Stomach (tissue), 9 donors: ENCODE results near the gene GRK3. TPM values are rescaled to one million over a fixed set of nuclear protein-coding genes. Genes with fewer than 3 reads are reported as not detected.
A peak's percentile ranks its signal among the peaks of the same experiment; 100 is the strongest.
"Not testable (repeated sequence)": the region's sequence is repeated elsewhere in the genome, so short reads cannot be mapped to it uniquely, and the experiment has no call there.

ENCODE experiments used
- DNase-seq, 2 donors: peaks; one replicate each; pipeline versions ENCODE4 v3.0.0 to v3.0.0-alpha.2; 2013 to 2019
- H3K27ac ChIP-seq, 5 donors: fragments of 200-600 bp in 4 of 5; sonication (generic) in 4 of 5; one replicate each; pipeline ENCODE4 v1.5.1; 2013 to 2019; ENCODE audit warnings: mild to moderate bottlenecking in 1 of 5, moderate library complexity in 1 of 5
- H3K27me3 ChIP-seq, 3 donors: fragments of 200-600 bp; sonication (generic); one replicate each; pipeline ENCODE4 v1.5.1; 2017 to 2019; ENCODE audit warnings: mixed run types in 1 of 3
- H3K36me3 ChIP-seq, 4 donors: fragments of 200-600 bp; sonication (generic); 1 replicate in 3 of 4; 2 replicates in 1 of 4; pipeline ENCODE4 v1.5.1; 2016 to 2019
- H3K4me1 ChIP-seq, 4 donors: fragments of 200-600 bp; sonication (generic); one replicate each; pipeline ENCODE4 v1.5.1; 2016 to 2019
- H3K4me3 ChIP-seq, 4 donors: fragments of 200-600 bp; sonication (generic) in 3 of 4; one replicate each; pipeline ENCODE4 v1.5.1; 2016 to 2019; ENCODE audit warnings: mild to moderate bottlenecking in 1 of 4
- H3K9me3 ChIP-seq, 4 donors: fragments of 200-600 bp; sonication (generic); one replicate each; pipeline ENCODE4 v1.5.1; 2016 to 2019
- EP300 ChIP-seq: sonication (generic); formaldehyde crosslinking; IDR thresholded peaks from one replicate; pipeline ENCODE4 v1.6.1; 2017; ENCODE audit warnings: antibody characterized with exemption
- POLR2A ChIP-seq, 4 donors: fragments of 450-650 bp; IDR thresholded peaks; one replicate each; pipeline ENCODE4 v1.6.1; 2016; ENCODE audit warnings: antibody characterized with exemption in 4 of 4, control low read depth in 2 of 4, mild to moderate bottlenecking in 1 of 4, moderate library complexity in 1 of 4
- POLR2AphosphoS5 ChIP-seq, 3 donors: sonication (generic); formaldehyde crosslinking; IDR thresholded peaks; one replicate each; pipeline ENCODE4 v1.6.1; 2016; ENCODE audit warnings: antibody characterized with exemption in 3 of 3
- WGBS, 5 donors: extraction: QIAGEN DNeasy Blood & Tissue Kit in 3 of 5; methylation state at CpG; one replicate each; pipeline versions ENCODE4 v1.1.5 to v1.1.7; 2013 to 2018; 5-methylcytosine and 5-hydroxymethylcytosine counted together
- intact Hi-C: fragments of 100-400 bp; cut with DNase I; formaldehyde crosslinking; loops from one replicate; pipeline ENCODE4 v1.15.1; 2023; ENCODE audit warnings: low total_unique reads
- polyA plus RNA-seq, 3 donors: library from polyadenylated mRNA; stranded (reverse); fragments of 200-250 nt; gene quantifications; one replicate each; pipeline ENCODE4 v1.2.3, GENCODE V29; 2013
- total RNA-seq, 5 donors: library from RNA; depleted of rRNA; stranded (reverse); fragments of >200 nt; gene quantifications; one replicate each; pipeline versions ENCODE4 v1.1.0 to v1.2.3, GENCODE V29; 2014 to 2016
- TF ChIP-seq, protein P1 (sequence below), 7 experiments: fragments of 450-650 bp in 4 of 7; fragments of 200-600 bp in 3 of 7; sonication (generic) in 3 of 7; IDR thresholded peaks; one replicate each; pipeline ENCODE4 v1.5.1; 2016 to 2019; ENCODE audit warnings: antibody characterized with exemption in 7 of 7, control low read depth in 2 of 7, mild to moderate bottlenecking in 1 of 7
- donor health status: healthy with polysubstance abuse.
- donor health status: Bipolar disorder and iron deficiency.
- donor health status: healthy.

GRK3 gene
- total and polyA plus RNA-seq, 8 donors = 0.87 to 29.5 (median 4.1) TPM

DNA sequence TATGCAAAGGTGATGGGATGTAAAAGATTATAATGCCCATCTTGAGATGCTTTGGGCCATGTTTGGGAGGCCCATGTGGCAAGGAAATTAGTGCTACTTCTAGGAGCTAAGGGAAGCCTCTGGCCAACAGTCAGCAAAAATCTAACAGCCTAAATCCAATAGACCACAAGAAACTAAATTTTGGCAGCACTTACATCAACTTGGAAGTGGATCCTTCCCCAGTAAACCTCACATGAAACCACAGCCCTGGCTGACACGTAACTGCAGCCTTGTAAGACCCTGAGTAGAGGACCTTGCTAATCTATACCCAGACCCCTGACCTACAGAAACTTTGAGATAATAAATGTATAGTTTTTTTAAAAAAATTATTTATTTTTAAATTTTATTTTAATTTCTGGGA is 13.1 kb upstream of the GRK3 start:
- Histone ChIP-seq H3K27me3 (no peaks in the 10 kb centered on the region), H3K4me3 (no peak overlapping the region), H3K9me3 (peaks cover 0 to 11% (median 6%) of the 10 kb centered on the region in 4 donors), H3K36me3 (no peaks in the 10 kb centered on the region), H3K4me1 (no peaks in the 10 kb centered on the region), H3K27ac (no peak overlapping the region)
- intact Hi-C loops = no loop called here
- WGBS, 5 donors = 63 to 81% (median 72%) methylated on average over 1 of the region's 1 CpG
- TF ChIP-seq, protein P1, sequence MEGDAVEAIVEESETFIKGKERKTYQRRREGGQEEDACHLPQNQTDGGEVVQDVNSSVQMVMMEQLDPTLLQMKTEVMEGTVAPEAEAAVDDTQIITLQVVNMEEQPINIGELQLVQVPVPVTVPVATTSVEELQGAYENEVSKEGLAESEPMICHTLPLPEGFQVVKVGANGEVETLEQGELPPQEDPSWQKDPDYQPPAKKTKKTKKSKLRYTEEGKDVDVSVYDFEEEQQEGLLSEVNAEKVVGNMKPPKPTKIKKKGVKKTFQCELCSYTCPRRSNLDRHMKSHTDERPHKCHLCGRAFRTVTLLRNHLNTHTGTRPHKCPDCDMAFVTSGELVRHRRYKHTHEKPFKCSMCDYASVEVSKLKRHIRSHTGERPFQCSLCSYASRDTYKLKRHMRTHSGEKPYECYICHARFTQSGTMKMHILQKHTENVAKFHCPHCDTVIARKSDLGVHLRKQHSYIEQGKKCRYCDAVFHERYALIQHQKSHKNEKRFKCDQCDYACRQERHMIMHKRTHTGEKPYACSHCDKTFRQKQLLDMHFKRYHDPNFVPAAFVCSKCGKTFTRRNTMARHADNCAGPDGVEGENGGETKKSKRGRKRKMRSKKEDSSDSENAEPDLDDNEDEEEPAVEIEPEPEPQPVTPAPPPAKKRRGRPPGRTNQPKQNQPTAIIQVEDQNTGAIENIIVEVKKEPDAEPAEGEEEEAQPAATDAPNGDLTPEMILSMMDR (IDR thresholded peaks at IDR 0.05) = no peak
- TF ChIP-seq EP300 (no peak), POLR2A (IDR thresholded peaks at IDR 0.05) (no peak), POLR2AphosphoS5 (IDR thresholded peaks at IDR 0.05) (no peak)
- no peak for DNase-seq

DNA sequence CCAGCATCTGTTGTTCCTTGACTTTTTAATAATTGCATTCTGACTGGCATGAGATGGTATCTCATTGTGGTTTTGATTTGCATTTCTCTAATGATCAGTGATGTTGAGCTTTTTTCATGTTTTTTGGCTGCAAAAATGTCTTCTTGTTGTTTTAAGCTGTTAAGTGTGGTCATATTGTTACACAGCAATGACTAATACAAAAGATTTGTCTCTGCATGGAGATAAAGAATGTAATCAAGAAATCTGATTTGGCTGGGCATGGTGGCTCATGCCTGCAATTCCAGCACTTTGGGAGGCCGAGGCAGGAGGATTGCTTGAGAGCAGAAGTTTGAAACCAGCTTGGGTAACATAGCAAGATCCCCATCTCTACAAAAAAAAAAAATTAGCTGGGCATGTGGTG is 12.1 kb upstream of the GRK3 start:
- H3K4me1 ChIP-seq, intact Hi-C loops: not testable (repeated sequence)
- 62 to 88% (median 76%) methylated on average over 1 of the region's 1 CpG for WGBS, 5 donors

DNA sequence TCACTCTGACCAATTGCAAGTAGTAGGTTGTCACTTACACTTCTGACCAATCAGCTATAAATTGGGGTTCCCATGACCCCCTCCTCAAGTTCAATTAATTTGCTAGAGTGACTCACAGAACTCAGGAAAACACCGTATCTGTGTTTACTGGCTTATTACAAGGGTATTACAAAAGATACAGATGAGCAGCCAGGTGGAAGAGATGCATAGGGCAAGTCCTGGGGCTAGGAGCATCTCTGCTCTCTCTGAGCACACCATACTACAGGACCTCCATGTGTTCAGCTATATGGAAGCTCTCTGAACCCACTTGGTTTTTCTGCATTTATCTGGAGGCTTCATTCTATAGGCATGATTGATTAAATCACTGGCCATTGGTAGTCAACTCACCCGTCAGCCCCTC is 11.3 kb upstream of the GRK3 start:
- H3K9me3 ChIP-seq = peaks cover 0 to 11% (median 6%) of the 10 kb centered on the region in 4 donors
- H3K27ac ChIP-seq = no peak overlapping the region
- whole genome bisulfite sequencing, 5 donors = 75 to 92% (median 83%) methylated on average over 2 of the region's 2 CpGs
- TF ChIP-seq EP300 (no peak), POLR2A (IDR thresholded peaks at IDR 0.05) (no peak), POLR2AphosphoS5 (IDR thresholded peaks at IDR 0.05) (no peak)
- TF ChIP-seq, protein P1 (IDR thresholded peaks at IDR 0.05) = no peak
- no peak for DNase-seq
- H3K4me1 ChIP-seq = no peaks in the 10 kb centered on the region
- H3K36me3 ChIP-seq = no peaks in the 10 kb centered on the region
- intact Hi-C loops = no loop called here
- H3K27me3 ChIP-seq = no peaks in the 10 kb centered on the region
- no peak overlapping the region for H3K4me3 ChIP-seq

More for the DNA sequence above, 12.1 kb upstream of the GRK3 start:
- peaks cover 0 to 11% (median 6%) of the 10 kb centered on the region in 4 donors for H3K9me3 ChIP-seq
- H3K36me3 ChIP-seq, H3K27ac ChIP-seq, DNase-seq, H3K4me3 ChIP-seq, H3K27me3 ChIP-seq: not testable (repeated sequence)

DNA sequence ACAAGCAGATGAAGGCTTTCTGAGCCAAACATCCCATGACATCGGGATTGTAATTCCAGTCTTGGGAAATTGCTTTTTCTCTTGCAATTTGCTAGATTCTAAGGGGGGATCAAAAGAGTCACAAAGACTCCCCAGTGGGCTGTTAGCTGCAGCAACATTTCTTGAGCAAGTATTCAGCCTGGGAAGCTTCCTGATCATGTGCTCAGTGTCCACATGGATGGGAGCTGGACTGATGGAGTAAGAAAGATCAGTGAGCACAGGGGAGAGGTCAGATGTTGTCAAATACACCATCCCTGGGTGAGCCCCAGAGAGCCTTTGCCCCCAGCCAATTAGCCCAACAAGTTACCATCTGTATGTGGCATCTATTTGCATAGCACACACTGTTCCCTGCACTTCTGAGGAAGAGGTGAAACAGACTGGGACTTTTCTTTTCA is 10.2 kb upstream of the GRK3 start:
- intact Hi-C loops = no loop called here
- TF ChIP-seq, protein P1 (IDR thresholded peaks at IDR 0.05) = no peak
- no peak for TF ChIP-seq POLR2AphosphoS5 (IDR thresholded peaks at IDR 0.05)
- no peak for TF ChIP-seq EP300
- no peak for TF ChIP-seq POLR2A (IDR thresholded peaks at IDR 0.05)
- DNase-seq = peak in 1 of 2 donors; percentile 23

DNA sequence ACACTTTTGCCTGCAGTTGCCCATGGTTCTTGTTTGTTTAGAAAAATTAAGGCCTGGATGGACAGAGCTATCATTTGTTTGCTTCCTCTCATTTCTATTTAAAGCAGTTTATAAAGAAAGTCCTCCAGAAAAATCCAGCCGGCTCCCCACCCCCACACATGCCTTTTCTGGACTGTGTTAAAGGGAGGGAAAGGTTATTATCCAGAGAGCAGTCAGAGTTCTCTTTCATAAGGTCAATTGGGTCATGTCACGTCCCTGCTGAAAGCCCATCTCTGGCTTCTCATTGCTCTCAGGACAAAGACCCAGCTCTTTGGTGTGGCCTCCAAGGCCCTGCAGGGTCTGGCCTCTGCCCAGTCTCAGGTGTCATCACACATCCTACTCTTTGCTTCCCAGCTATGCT is 9.8 kb upstream of the GRK3 start:
- no peak for TF ChIP-seq EP300
- TF ChIP-seq, protein P1 (IDR thresholded peaks at IDR 0.05) = no peak
- TF ChIP-seq POLR2AphosphoS5 (IDR thresholded peaks at IDR 0.05) = no peak
- no peak for TF ChIP-seq POLR2A (IDR thresholded peaks at IDR 0.05)
- Histone ChIP-seq H3K27ac (no peak overlapping the region), H3K9me3 (peaks cover 0 to 11% (median 6%) of the 10 kb centered on the region in 4 donors), H3K27me3 (no peaks in the 10 kb centered on the region), H3K4me1 (no peaks in the 10 kb centered on the region), H3K36me3 (no peaks in the 10 kb centered on the region), H3K4me3 (no peak overlapping the region)
- DNase-seq = no peak
- 39 to 65% (median 53%) methylated on average over 2 of the region's 2 CpGs for WGBS, 5 donors
- intact Hi-C loops = no loop called here

More for the DNA sequence above, 10.2 kb upstream of the GRK3 start:
- no peak overlapping the region for H3K4me3 ChIP-seq
- no peak overlapping the region for H3K27ac ChIP-seq
- 52 to 86% (median 70%) methylated on average over 1 of the region's 1 CpG for WGBS, 5 donors
- no peaks in the 10 kb centered on the region for H3K36me3 ChIP-seq
- H3K27me3 ChIP-seq = no peaks in the 10 kb centered on the region
- no peaks in the 10 kb centered on the region for H3K4me1 ChIP-seq
- H3K9me3 ChIP-seq = peaks cover 0 to 11% (median 6%) of the 10 kb centered on the region in 4 donors
